Psoas muscle (tissue), 8 donors: ENCODE measurements around the gene ARHGAP24. TPM values are rescaled to one million over a fixed set of nuclear protein-coding genes. Genes with fewer than 3 reads are reported as not detected.

Experiments
- ATAC-seq, 4 donors: fragments of 200-7000 bp; cut with Tn5 transposase; one replicate each; pipeline ENCODE4 v1.9.1; 2020; ENCODE audit warnings: moderate library complexity in 3 of 4, mild to moderate bottlenecking in 2 of 4
- DNase-seq, 2 donors: peaks; one replicate each; pipeline ENCODE4 v3.0.0-alpha.2; 2020
- H3K27ac ChIP-seq: fragments of 200-600 bp; one replicate; pipeline ENCODE4 v1.8.0; 2022
- H3K27me3 ChIP-seq, 3 donors: fragments of 200-600 bp in 1 of 3; one replicate each; pipeline versions ENCODE4 v1.6.1 to v1.8.0; 2013 to 2022; ENCODE audit warnings: low read length in 2 of 3, mild to moderate bottlenecking in 2 of 3, moderate library complexity in 1 of 3; ENCODE audit not compliant: insufficient read depth in 3 of 3
- H3K36me3 ChIP-seq, 2 donors: fragments of 200-600 bp in 1 of 2; one replicate each; pipeline versions ENCODE4 v1.6.1 to v1.8.0; 2013 to 2022; ENCODE audit warnings: low read depth in 1 of 2, mild to moderate bottlenecking in 1 of 2, moderate library complexity in 1 of 2; ENCODE audit not compliant: insufficient read depth in 1 of 2
- H3K4me1 ChIP-seq: fragments of 200-600 bp; one replicate; pipeline ENCODE4 v1.8.0; 2022
- H3K4me3 ChIP-seq: fragments of 200-600 bp; one replicate; pipeline ENCODE4 v1.8.0; 2022; ENCODE audit warnings: mild to moderate bottlenecking
- H3K9me3 ChIP-seq: fragments of 200-600 bp; one replicate; pipeline ENCODE4 v1.8.0; 2022
- CTCF ChIP-seq: fragments of 200-600 bp; IDR thresholded peaks from one replicate; pipeline ENCODE4 v1.8.0; 2022; ENCODE audit warnings: antibody characterized with exemption
- WGBS, 3 donors: extraction: QIAGEN DNeasy Blood & Tissue Kit; methylation state at CpG; one replicate each; pipeline versions ENCODE4 v1.1.6 to v1.1.7; 2013; 5-methylcytosine and 5-hydroxymethylcytosine counted together
- intact Hi-C, 2 donors: fragments of 100-400 bp; cut with DNase I; formaldehyde crosslinking; loops; one replicate each; pipeline versions ENCODE4 v1.11.0 to v1.14.2; 2022
- long read RNA-seq, 2 donors: library from polyadenylated mRNA; unstranded; transcript quantifications; one replicate each; pipeline ENCODE4 v2.0.0, GENCODE V29; 2021
- polyA plus RNA-seq, 3 donors: library from polyadenylated mRNA; stranded (reverse); fragments of 200-250 nt; gene quantifications; one replicate each; pipeline ENCODE4 v1.2.3, GENCODE V29; 2013
- total RNA-seq, 4 donors: library from RNA; stranded (reverse); fragmentation: NEBNext Ultra II Directional in 2 of 4; extraction: Animal tissue kit (Norgen Biotek cat#: 25700) in 2 of 4; gene quantifications; one replicate each; pipeline versions ENCODE4 v1.2.1 to v1.2.4, GENCODE V29; 2021 to 2023
- donor health status: healthy with polysubstance abuse.
- donor health status: DM: no; HTN: no; CAD: no; lungs with moderate emphysema.
- donor health status: Bipolar disorder and iron deficiency.
- donor health status: healthy.
- donor health status: DM: yes; HTN: yes; CAD: no.
- donor health status: DM: no; HTN: no; CAD: no.
- donor health status: DM: no; HTN: no; CAD: no.
- donor health status: DM: yes; HTN: yes; CAD: no.

Gene ARHGAP24
- total RNA-seq, result 10 to 100 TPM in 1 of 4 donors, 1 to 10 TPM in 3; 2.3 to 25.7 (median 4.8) TPM
- polyA plus RNA-seq, result 1 to 10 TPM; 2.4 to 9.3 (median 3.0) TPM
- long read RNA-seq, donor 1, partial matches to known transcripts, result 0 of 2 reads
- long read RNA-seq, donor 1, other reads (novel, unspliced or antisense), result 1 of 2 reads
- long read RNA-seq, donor 2, result 0 reads

GRCh38 chr4:85474818-85475630 lies at the start of gene ARHGAP24:
ARHGAP24 (plus strand) TSS chr4:85475150.
- Histone ChIP-seq H3K27me3 (no peaks in the 10 kb centered on the region), H3K4me3 (peak within 1 kb of the TSS; percentile 69), H3K27ac (peak within 1 kb of the TSS; percentile 47), H3K9me3 (no peaks in the 10 kb centered on the region), H3K36me3 (no peaks in the 10 kb centered on the region), H3K4me1 (peaks cover 5% of the 10 kb centered on the region)
- no peak for TF ChIP-seq CTCF
- ATAC-seq, result peak; percentile 89 to 96 (median 94)
- intact Hi-C loops, result loop anchor here in 1 of 2 donors (10.0 kb wide), 1 partner anchor 270 kb away; no protein-coding TSS in a partner anchor
- DNase-seq, result peak; percentile 78 to 87
- 1 to 3% (median 2%) methylated on average over 38 to 40 of the region's 41 CpGs for WGBS, 3 donors

GRCh38 chr4:85426366-85426765 lies 48.6 kb upstream of the ARHGAP24 start:
- no peaks in the 10 kb centered on the region for H3K36me3 ChIP-seq
- peaks cover 6% of the 10 kb centered on the region for H3K4me1 ChIP-seq
- no peak overlapping the region for H3K27ac ChIP-seq
- no peaks in the 10 kb centered on the region for H3K27me3 ChIP-seq
- no peak overlapping the region for H3K4me3 ChIP-seq
- DNase-seq (no peak), ATAC-seq (no peak)
- no peaks in the 10 kb centered on the region for H3K9me3 ChIP-seq
- intact Hi-C loops, result no loop called here
- no peak for TF ChIP-seq CTCF
- 45 to 51% (median 50%) methylated on average over 3 of the region's 3 CpGs for WGBS, 3 donors

- TF ChIP-seq CTCF, result no peak
- Histone ChIP-seq H3K27me3 (no peaks in the 10 kb centered on the region), H3K27ac (no peak overlapping the region), H3K36me3 (no peaks in the 10 kb centered on the region), H3K9me3 (no peaks in the 10 kb centered on the region), H3K4me1 (peaks cover 6% of the 10 kb centered on the region), H3K4me3 (no peak overlapping the region)
- DNase-seq (no peak), ATAC-seq (no peak)
- intact Hi-C loops, result no loop called here
- 92 to 100% (median 96%) methylated on average over 1 of the region's 1 CpG for WGBS, 3 donors
Measured at GRCh38 chr4:85427123-85427522, 47.8 kb upstream of the ARHGAP24 start.

GRCh38 chr4:85430226-85430625 lies 44.7 kb upstream of the ARHGAP24 start:
- intact Hi-C loops, result no loop called here

More at GRCh38 chr4:85430226-85430625, 44.7 kb upstream of the ARHGAP24 start:
- DNase-seq (no peak), ATAC-seq (no peak)
- Histone ChIP-seq H3K9me3 (no peaks in the 10 kb centered on the region), H3K4me1 (peaks cover 6% of the 10 kb centered on the region), H3K36me3 (no peaks in the 10 kb centered on the region), H3K27me3 (no peaks in the 10 kb centered on the region), H3K4me3 (no peak overlapping the region), H3K27ac (no peak overlapping the region)
- no peak for TF ChIP-seq CTCF
- 84 to 96% (median 96%) methylated on average over 3 of the region's 3 CpGs for whole genome bisulfite sequencing, 3 donors
